Measurements from ENCODE around the gene SLC38A6. TPM values are rescaled to one million over a fixed set of nuclear protein-coding genes. Genes with fewer than 3 reads are reported as not detected.

The SLC38A6 gene
- polyA plus RNA-seq, 1 donor from 2014 or later, result 31.9 TPM

DNA sequence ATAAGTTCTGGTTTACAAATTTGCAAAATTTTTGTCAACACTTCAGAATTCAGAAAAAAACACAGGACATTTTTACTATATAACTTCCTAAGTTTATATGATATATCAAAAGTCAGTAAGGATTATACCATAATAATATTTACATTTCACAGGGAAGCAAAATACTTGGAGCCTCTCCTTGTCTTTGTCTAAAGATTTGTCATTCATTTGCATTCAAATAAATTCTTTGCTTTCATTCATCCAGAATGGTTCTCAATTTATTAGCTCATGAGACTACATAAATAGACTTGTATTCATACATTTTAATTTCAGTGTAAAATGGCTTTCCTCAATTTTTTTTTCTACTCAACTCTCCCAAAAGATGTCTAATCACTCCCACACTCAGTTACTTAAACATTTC is 96.4 kb downstream of the SLC38A6 start:
- Histone ChIP-seq H3K27ac (ENCODE audit: low read length) (no peak overlapping the region), H2AFZ (ENCODE audit: low read depth, low read length) (no peak overlapping the region), H3K9me2 (ENCODE audit: insufficient read depth, low read length) (no peaks in the 10 kb centered on the region), H3K79me2 (replicated peaks; ENCODE audit: insufficient read depth, low read length) (no peaks in the 10 kb centered on the region), H3K9me3 (ENCODE audit: low read length) (no peaks in the 10 kb centered on the region), H3K27me3 (ENCODE audit: insufficient read depth, low read depth, low read length) (no peaks in the 10 kb centered on the region), H3K4me2 (ENCODE audit: low read length) (no peak overlapping the region), H3K36me3 (ENCODE audit: insufficient read depth, low read length) (no peaks in the 10 kb centered on the region), H3K9ac (ENCODE audit: low read length) (no peak overlapping the region), H4K20me1 (ENCODE audit: insufficient read depth) (no peaks in the 10 kb centered on the region), H3K4me3 (ENCODE audit: low read length) (no peak overlapping the region), H3F3A (ENCODE audit: insufficient read depth, low read length, poor library complexity, severe bottlenecking) (no peaks in the 10 kb centered on the region)
- TF ChIP-seq RAD21 (conservative IDR thresholded peaks at IDR 0.05) (no peak), EZH2 (IDR thresholded peaks at IDR 0.05; ENCODE audit: borderline replicate concordance, insufficient read depth, low read length, poor library complexity, severe bottlenecking) (no peak), MXI1 (conservative IDR thresholded peaks at IDR 0.05; ENCODE audit: poor library complexity, severe bottlenecking) (no peak), TAF1 (IDR thresholded peaks at IDR 0.05; ENCODE audit: low read depth) (no peak), EP300 (conservative IDR thresholded peaks at IDR 0.05; ENCODE audit: poor library complexity, severe bottlenecking) (no peak), SMC3 (conservative IDR thresholded peaks at IDR 0.05; ENCODE audit: poor library complexity) (no peak), POLR2AphosphoS5 (IDR thresholded peaks at IDR 0.05) (no peak)
- TF ChIP-seq, protein P1, sequence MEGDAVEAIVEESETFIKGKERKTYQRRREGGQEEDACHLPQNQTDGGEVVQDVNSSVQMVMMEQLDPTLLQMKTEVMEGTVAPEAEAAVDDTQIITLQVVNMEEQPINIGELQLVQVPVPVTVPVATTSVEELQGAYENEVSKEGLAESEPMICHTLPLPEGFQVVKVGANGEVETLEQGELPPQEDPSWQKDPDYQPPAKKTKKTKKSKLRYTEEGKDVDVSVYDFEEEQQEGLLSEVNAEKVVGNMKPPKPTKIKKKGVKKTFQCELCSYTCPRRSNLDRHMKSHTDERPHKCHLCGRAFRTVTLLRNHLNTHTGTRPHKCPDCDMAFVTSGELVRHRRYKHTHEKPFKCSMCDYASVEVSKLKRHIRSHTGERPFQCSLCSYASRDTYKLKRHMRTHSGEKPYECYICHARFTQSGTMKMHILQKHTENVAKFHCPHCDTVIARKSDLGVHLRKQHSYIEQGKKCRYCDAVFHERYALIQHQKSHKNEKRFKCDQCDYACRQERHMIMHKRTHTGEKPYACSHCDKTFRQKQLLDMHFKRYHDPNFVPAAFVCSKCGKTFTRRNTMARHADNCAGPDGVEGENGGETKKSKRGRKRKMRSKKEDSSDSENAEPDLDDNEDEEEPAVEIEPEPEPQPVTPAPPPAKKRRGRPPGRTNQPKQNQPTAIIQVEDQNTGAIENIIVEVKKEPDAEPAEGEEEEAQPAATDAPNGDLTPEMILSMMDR (IDR thresholded peaks at IDR 0.05; ENCODE audit: poor library complexity, severe bottlenecking), result no peak
- TF ChIP-seq, protein P2, sequence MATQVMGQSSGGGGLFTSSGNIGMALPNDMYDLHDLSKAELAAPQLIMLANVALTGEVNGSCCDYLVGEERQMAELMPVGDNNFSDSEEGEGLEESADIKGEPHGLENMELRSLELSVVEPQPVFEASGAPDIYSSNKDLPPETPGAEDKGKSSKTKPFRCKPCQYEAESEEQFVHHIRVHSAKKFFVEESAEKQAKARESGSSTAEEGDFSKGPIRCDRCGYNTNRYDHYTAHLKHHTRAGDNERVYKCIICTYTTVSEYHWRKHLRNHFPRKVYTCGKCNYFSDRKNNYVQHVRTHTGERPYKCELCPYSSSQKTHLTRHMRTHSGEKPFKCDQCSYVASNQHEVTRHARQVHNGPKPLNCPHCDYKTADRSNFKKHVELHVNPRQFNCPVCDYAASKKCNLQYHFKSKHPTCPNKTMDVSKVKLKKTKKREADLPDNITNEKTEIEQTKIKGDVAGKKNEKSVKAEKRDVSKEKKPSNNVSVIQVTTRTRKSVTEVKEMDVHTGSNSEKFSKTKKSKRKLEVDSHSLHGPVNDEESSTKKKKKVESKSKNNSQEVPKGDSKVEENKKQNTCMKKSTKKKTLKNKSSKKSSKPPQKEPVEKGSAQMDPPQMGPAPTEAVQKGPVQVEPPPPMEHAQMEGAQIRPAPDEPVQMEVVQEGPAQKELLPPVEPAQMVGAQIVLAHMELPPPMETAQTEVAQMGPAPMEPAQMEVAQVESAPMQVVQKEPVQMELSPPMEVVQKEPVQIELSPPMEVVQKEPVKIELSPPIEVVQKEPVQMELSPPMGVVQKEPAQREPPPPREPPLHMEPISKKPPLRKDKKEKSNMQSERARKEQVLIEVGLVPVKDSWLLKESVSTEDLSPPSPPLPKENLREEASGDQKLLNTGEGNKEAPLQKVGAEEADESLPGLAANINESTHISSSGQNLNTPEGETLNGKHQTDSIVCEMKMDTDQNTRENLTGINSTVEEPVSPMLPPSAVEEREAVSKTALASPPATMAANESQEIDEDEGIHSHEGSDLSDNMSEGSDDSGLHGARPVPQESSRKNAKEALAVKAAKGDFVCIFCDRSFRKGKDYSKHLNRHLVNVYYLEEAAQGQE (IDR thresholded peaks at IDR 0.05; ENCODE audit: borderline replicate concordance), result no peak

DNA sequence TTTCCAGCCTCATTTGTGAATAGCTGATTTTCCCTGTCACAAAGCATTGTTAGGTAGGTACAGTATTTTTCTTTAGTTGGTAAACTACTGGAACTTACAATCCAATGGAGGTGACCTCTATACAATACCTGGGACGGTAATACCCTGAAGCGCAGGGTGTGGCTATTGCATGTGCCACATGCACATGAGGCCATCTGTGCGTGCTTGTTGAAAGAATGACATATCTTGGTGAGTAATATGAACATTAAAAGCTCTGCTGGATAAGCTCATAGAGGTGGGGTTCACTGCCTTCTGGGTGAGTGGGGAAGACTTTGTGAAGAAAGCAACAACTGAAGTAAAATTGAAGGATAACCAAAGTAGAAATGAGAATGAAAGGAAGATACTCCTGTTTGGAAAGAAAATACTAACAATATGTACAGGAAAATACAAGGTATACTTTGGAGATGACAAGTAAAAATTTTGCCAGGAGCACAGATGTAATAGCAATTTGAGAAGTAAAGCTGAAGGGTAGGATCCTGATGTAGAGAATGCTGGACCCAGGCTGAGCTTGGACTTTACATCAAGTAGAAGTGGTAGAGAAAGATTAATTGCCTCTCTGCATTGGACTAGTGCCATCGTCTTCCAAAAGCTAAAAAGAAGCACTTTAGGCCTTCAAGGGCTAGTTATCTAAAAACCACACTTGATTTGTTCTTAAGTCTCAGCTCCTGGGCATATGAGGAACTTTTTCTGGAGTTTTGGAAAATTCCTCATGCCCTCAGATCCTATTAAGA is 97.1 kb downstream of the SLC38A6 start:
- Histone ChIP-seq H3K9ac (ENCODE audit: low read length) (no peak overlapping the region), H3K9me3 (ENCODE audit: low read length) (no peaks in the 10 kb centered on the region), H3K27ac (ENCODE audit: low read length) (no peak overlapping the region), H3K27me3 (ENCODE audit: insufficient read depth, low read depth, low read length) (no peaks in the 10 kb centered on the region), H3F3A (ENCODE audit: insufficient read depth, low read length, poor library complexity, severe bottlenecking) (no peaks in the 10 kb centered on the region), H3K4me2 (ENCODE audit: low read length) (no peak overlapping the region), H3K36me3 (ENCODE audit: insufficient read depth, low read length) (no peaks in the 10 kb centered on the region), H2AFZ (ENCODE audit: low read depth, low read length) (no peak overlapping the region), H3K79me2 (replicated peaks; ENCODE audit: insufficient read depth, low read length) (no peaks in the 10 kb centered on the region), H3K9me2 (ENCODE audit: insufficient read depth, low read length) (no peaks in the 10 kb centered on the region), H3K4me3 (ENCODE audit: low read length) (no peak overlapping the region), H4K20me1 (ENCODE audit: insufficient read depth) (no peaks in the 10 kb centered on the region)
- TF ChIP-seq, protein P2 (IDR thresholded peaks at IDR 0.05; ENCODE audit: borderline replicate concordance), result no peak
- TF ChIP-seq MXI1 (conservative IDR thresholded peaks at IDR 0.05; ENCODE audit: poor library complexity, severe bottlenecking) (no peak), EZH2 (IDR thresholded peaks at IDR 0.05; ENCODE audit: borderline replicate concordance, insufficient read depth, low read length, poor library complexity, severe bottlenecking) (no peak), TAF1 (IDR thresholded peaks at IDR 0.05; ENCODE audit: low read depth) (no peak), POLR2AphosphoS5 (IDR thresholded peaks at IDR 0.05) (no peak), EP300 (conservative IDR thresholded peaks at IDR 0.05; ENCODE audit: poor library complexity, severe bottlenecking) (no peak), SMC3 (conservative IDR thresholded peaks at IDR 0.05; ENCODE audit: poor library complexity) (no peak), RAD21 (conservative IDR thresholded peaks at IDR 0.05) (no peak)
- TF ChIP-seq, protein P1 (IDR thresholded peaks at IDR 0.05; ENCODE audit: poor library complexity, severe bottlenecking), result no peak

All from neural cell (in vitro differentiated cells).